CD8-positive, alpha-beta memory T cell (primary cell): ENCODE results near the gene CCDC167. TPM values are rescaled to one million over a fixed set of nuclear protein-coding genes. Genes with fewer than 3 reads are reported as not detected.

Source experiments
- CTCF ChIA-PET: fragments of 350-600 bp; sonication (Branson Sonifier 250); formaldehyde crosslinking; loops from one replicate; lab custom pipeline; 2021; ENCODE audit warnings: antibody characterized with exemption; lab: Charles Lee
- POLR2A ChIA-PET: fragments of 350-600 bp; sonication (Branson Sonifier 250); formaldehyde crosslinking; loops from one replicate; lab custom pipeline; 2021; ENCODE audit warnings: antibody characterized with exemption; lab: Charles Lee
- DNase-seq, 5 donors: peaks; one replicate each; pipeline versions ENCODE4 v3.0.0 to v3.0.0-alpha.2; 2020 to 2022; ENCODE audit warnings: mixed read lengths in 1 of 5
- H3K27ac ChIP-seq: one replicate; pipeline ENCODE4 v1.7.0; 2013; ENCODE audit warnings: low read depth, mild to moderate bottlenecking, low read length, moderate library complexity
- H3K27me3 ChIP-seq: 2 replicates; pipeline ENCODE4 v1.7.0; 2013; ENCODE audit warnings: low read length, mild to moderate bottlenecking; ENCODE audit not compliant: insufficient read depth, poor library complexity, severe bottlenecking
- H3K36me3 ChIP-seq: 2 replicates; pipeline ENCODE4 v1.7.0; 2013; ENCODE audit warnings: mild to moderate bottlenecking, low read length, moderate library complexity; ENCODE audit not compliant: insufficient read depth
- H3K4me1 ChIP-seq: 2 replicates; pipeline ENCODE4 v1.7.0; 2013; ENCODE audit warnings: mild to moderate bottlenecking, low read length, moderate library complexity; ENCODE audit not compliant: insufficient read depth
- H3K4me3 ChIP-seq: 2 replicates; pipeline ENCODE4 v1.7.0; 2013; ENCODE audit warnings: mild to moderate bottlenecking, low read length
- H3K9me3 ChIP-seq: 2 replicates; pipeline ENCODE4 v1.7.0; 2013; ENCODE audit warnings: mild to moderate bottlenecking, low read length
- H3K27ac Mint-ChIP-seq, 8 donors: one replicate each; pipeline ENCODE4 v1.8.0; 2020 to 2021; ENCODE audit warnings: mixed read lengths in 8 of 8, mild to moderate bottlenecking in 6 of 8, inconsistent platforms in 3 of 8, moderate library complexity in 3 of 8
- H3K27me3 Mint-ChIP-seq, 2 donors: one replicate each; pipeline ENCODE4 v1.8.0; 2020 to 2021; ENCODE audit warnings: mixed read lengths in 2 of 2, mild to moderate bottlenecking in 1 of 2, moderate library complexity in 1 of 2
- H3K36me3 Mint-ChIP-seq, 3 donors: one replicate each; pipeline ENCODE4 v1.8.0; 2020 to 2021; ENCODE audit warnings: mixed read lengths in 3 of 3, inconsistent platforms in 1 of 3, mild to moderate bottlenecking in 1 of 3
- H3K4me1 Mint-ChIP-seq, 3 donors: one replicate each; pipeline ENCODE4 v1.8.0; 2020 to 2021; ENCODE audit warnings: mixed read lengths in 3 of 3, inconsistent platforms in 1 of 3, mild to moderate bottlenecking in 1 of 3
- H3K4me3 Mint-ChIP-seq, 7 donors: one replicate each; pipeline ENCODE4 v1.8.0; 2020 to 2021; ENCODE audit warnings: mixed read lengths in 7 of 7, mild to moderate bottlenecking in 6 of 7, moderate library complexity in 4 of 7, inconsistent platforms in 2 of 7
- H3K9me3 Mint-ChIP-seq, 5 donors: one replicate each; pipeline ENCODE4 v1.8.0; 2020 to 2022; ENCODE audit warnings: mixed read lengths in 5 of 5, mild to moderate bottlenecking in 3 of 5, moderate library complexity in 2 of 5, inconsistent platforms in 1 of 5
- polyA plus RNA-seq: library from polyadenylated mRNA; unstranded; fragments of 300-500 nt; fragmentation: Illumina TruSeq; gene quantifications from one replicate; pipeline ENCODE4 v1.2.3, GENCODE V29; 2021
- total RNA-seq, 2 experiments: library from RNA; stranded (reverse); gene quantifications; one replicate each; pipeline ENCODE4 v1.2.3, GENCODE V29; 2021

The CCDC167 gene
- total RNA-seq (10 to 100 TPM; 79.5 to 86.3 TPM), polyA plus RNA-seq (181 TPM)

DNA sequence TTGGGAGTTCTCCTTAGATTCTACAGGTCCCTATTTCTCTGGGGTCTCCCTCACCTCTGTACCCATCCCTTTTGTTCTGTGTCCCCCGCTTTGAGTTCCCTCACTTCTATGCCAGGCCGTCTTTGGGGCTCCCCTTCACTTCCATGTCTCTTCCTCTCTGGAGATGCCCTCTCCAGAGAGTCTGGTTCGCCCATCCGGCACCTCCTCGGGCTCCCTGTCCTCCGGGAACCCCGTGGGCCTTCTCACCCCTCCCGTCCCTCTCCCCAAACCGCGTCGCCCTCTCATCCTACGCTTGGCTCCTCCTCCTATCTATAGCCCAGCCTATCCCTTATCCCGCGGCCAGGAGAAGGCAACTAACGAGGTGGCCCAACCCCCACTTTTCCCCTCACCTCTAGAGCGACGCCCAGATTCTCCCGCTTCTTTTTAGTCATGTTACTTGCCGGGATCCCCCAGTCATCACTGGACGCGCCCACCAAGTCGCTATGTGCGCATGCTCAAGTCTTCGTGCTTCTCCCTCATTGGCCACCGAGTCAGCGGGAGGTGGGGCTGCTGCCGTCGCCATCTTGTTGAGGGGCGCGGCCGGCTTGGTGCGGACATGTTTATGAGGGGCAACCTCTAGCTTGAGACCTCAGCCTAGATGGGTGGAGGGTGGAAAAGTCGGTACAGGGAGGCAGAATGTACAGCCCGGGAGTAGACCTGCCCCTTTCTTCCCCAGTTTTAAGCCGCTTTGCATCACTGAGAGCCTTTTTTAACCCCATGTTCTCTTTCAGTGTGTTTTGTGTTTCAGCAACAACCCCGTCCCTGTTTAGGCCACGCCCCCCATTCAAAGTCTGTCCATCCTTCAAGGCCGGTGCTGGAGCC lies at the start of gene CCDC167:
Gene CCDC167, minus strand, starts transcription at position 461 of the 861 bp plus-strand sequence. Its CDS starts 30 bp downstream, at position 431.
- Mint-ChIP-seq H3K4me3 (peak within 1 kb of the TSS; percentile 93 to 100 (median 97)), H3K27ac (peak within 1 kb of the TSS; percentile 97 to 100 (median 100)), H3K27me3 (no peaks in the 10 kb centered on the region), H3K36me3 (peaks cover 0 to 12% (median 2%) of the 10 kb centered on the region in 3 donors), H3K9me3 (no peaks in the 10 kb centered on the region), H3K4me1 (peaks cover 72 to 99% (median 94%) of the 10 kb centered on the region in 3 donors)
- peak; percentile 93 to 98 (median 95) for DNase-seq
- Histone ChIP-seq H3K27me3 (no peaks in the 10 kb centered on the region), H3K36me3 (no peaks in the 10 kb centered on the region), H3K4me3 (peak within 1 kb of the TSS; percentile 89), H3K9me3 (no peaks in the 10 kb centered on the region), H3K4me1 (peaks cover 71% of the 10 kb centered on the region), H3K27ac (peak within 1 kb of the TSS; percentile 93)
- CTCF ChIA-PET, result interaction anchor here (1.0 to 7.2 kb wide), 4 partner anchors 12 to 66 kb away, joined by 3 to 65 read pairs (median 20); no protein-coding TSS in a partner anchor
- POLR2A ChIA-PET, result interaction anchor here (0.6 to 1.3 kb wide), 4 partner anchors 9 to 17 kb away, joined by 3 to 11 read pairs (median 6); no protein-coding TSS in a partner anchor

GRCh38 chr6:37549154-37549553 lies 49.5 kb upstream of the CCDC167 start:
- no peak for DNase-seq
- H3K36me3 Mint-ChIP-seq, result no peaks in the 10 kb centered on the region

DNA sequence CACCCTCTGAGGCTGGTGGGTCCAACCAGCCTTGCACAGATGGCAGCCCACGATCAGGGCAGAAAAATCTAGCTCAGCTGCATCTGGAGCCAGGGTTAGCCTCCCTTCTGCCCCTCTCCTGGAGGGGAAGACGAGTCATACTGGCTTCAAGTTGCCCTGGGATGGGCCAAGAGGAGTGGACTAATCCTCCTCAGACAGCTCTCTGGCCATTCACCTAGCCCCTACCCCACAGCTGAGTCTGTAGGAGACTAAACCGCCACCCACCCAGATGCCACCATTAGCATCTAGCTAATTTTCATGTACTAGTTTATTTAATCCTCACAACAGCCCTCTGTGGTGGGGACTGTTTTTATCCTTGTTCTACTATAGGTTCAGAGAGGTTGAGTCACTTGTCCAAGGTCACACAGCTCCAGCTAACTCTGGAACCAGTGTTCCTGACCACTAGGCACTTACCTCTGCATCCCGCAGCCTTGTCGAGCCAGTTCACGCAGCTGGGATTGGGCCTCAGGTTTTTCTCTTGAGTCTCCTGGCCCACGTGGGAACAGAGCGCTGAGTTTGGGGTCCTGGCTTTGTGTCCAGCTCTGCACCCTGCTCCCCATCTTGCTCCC lies 48.5 kb upstream of the CCDC167 start:
- Mint-ChIP-seq H3K4me3 (peak overlapping the region in 3 of 7 donors; percentile 23 to 74 (median 70)), H3K27me3 (peaks cover 0 to 4% of the 10 kb centered on the region in 2 donors), H3K36me3 (no peaks in the 10 kb centered on the region), H3K9me3 (no peaks in the 10 kb centered on the region), H3K27ac (peak overlapping the region; percentile 86 to 98 (median 94)), H3K4me1 (peaks cover 19 to 49% (median 47%) of the 10 kb centered on the region in 3 donors)
- H3K4me1 ChIP-seq, result peaks cover 24% of the 10 kb centered on the region
- ChIA-PET POLR2A (interaction anchor here (1.9 kb wide), 1 partner anchor 41 kb away, joined by 8 read pairs; no protein-coding TSS in a partner anchor), CTCF (interaction anchor here (0.6 to 2.8 kb wide), 14 partner anchors 10 to 167 kb away, joined by 3 to 11 read pairs (median 4); partner anchors contain the start of gene CCDC167)
- H3K27me3 ChIP-seq, result no peaks in the 10 kb centered on the region
- no peaks in the 10 kb centered on the region for H3K36me3 ChIP-seq
- H3K4me3 ChIP-seq, result no peak overlapping the region
- DNase-seq, result no peak
- H3K27ac ChIP-seq, result no peak overlapping the region
- no peaks in the 10 kb centered on the region for H3K9me3 ChIP-seq

More at GRCh38 chr6:37549154-37549553, 49.5 kb upstream of the CCDC167 start:
- Mint-ChIP-seq H3K9me3 (no peaks in the 10 kb centered on the region), H3K27ac (peak overlapping the region in 6 of 8 donors; percentile 58 to 94 (median 74)), H3K27me3 (peaks cover 0 to 7% of the 10 kb centered on the region in 2 donors), H3K4me1 (peaks cover 24 to 59% (median 56%) of the 10 kb centered on the region in 3 donors), H3K4me3 (no peak overlapping the region)
- H3K27ac ChIP-seq, result no peak overlapping the region
- no peaks in the 10 kb centered on the region for H3K9me3 ChIP-seq
- no peak overlapping the region for H3K4me3 ChIP-seq
- ChIA-PET POLR2A (no interaction called here), CTCF (interaction anchor here (1.1 to 2.8 kb wide), 5 partner anchors 9 to 64 kb away, joined by 3 to 11 read pairs (median 3); no protein-coding TSS in a partner anchor)
- no peaks in the 10 kb centered on the region for H3K27me3 ChIP-seq
- H3K4me1 ChIP-seq, result peaks cover 24% of the 10 kb centered on the region
- no peaks in the 10 kb centered on the region for H3K36me3 ChIP-seq

DNA sequence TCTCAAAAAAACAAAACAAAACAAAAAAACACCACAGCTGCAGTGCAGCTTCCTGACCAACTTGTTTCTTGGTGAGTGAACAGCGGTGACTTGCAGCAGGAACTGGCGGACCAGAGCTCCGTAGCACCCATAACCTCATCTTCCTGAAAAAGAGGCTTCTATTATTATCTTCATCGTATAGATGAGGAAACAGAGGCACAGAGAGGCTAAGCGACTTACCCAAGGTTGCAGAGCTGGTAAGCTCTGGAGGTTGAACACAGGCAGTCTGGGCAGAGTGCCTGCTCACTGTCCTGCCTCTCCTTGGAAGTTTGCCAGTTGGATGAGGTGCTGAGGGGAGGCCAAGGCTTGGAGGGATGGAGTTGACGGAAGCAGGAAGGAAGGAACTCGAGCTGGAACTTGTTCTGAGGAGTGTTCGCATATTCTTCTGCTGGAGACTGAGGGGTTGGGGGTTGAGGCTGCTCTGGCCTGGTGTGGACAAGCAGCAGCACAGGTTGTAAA lies 47.9 kb upstream of the CCDC167 start:
- DNase-seq, result peak in 1 of 5 donors; percentile 54
- ChIA-PET CTCF (interaction anchor here (0.6 to 2.8 kb wide), 15 partner anchors 9 to 167 kb away, joined by 3 to 11 read pairs (median 4); partner anchors contain the start of gene CCDC167), POLR2A (interaction anchor here (0.7 to 1.9 kb wide), 4 partner anchors 12 to 45 kb away, joined by 3 to 8 read pairs (median 6); no protein-coding TSS in a partner anchor)
- H3K27me3 ChIP-seq, result no peaks in the 10 kb centered on the region
- Mint-ChIP-seq H3K4me1 (peaks cover 19 to 46% (median 44%) of the 10 kb centered on the region in 3 donors), H3K9me3 (no peaks in the 10 kb centered on the region), H3K4me3 (peak overlapping the region in 6 of 7 donors; percentile 34 to 88 (median 72)), H3K36me3 (no peaks in the 10 kb centered on the region), H3K27me3 (peaks cover 0 to 4% of the 10 kb centered on the region in 2 donors), H3K27ac (peak overlapping the region; percentile 86 to 98 (median 94))
- H3K4me3 ChIP-seq, result no peak overlapping the region
- H3K36me3 ChIP-seq, result no peaks in the 10 kb centered on the region
- peaks cover 24% of the 10 kb centered on the region for H3K4me1 ChIP-seq
- H3K27ac ChIP-seq, result no peak overlapping the region
- H3K9me3 ChIP-seq, result no peaks in the 10 kb centered on the region

DNA sequence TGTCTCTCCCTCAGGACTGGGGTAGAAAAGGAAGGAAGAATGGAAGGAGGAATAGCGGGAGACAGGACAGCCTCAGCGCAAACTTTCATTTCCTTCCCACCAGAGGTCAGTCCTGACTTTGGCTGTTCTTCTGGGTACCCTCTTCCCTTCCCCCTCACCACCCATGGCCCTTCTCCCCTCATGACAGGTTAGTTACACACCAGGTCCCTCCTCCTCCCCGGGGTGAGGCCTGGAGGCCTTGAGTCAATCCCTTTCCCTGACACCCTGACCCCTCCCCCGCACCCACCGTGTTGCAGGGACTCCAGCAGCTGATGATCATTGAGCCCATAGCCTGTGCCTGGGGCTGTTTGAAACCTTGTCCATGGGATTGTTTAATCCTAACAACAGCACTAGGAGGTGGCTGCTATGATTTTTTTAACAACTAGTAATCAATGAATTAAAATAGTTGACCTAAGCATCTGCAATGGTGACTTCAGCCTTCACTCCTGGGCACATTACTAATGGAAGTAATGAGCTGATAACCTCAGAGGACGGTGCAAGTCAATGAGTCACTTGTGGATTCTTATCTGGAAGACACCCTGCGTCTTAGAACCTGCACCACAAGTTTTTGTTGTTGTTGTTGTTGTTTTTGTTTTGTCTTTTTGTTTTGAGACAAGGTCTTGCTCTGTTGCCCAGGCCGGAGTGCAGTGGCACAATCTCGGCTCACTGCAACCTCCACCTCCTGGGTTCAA lies 46.6 kb upstream of the CCDC167 start:
- no peaks in the 10 kb centered on the region for H3K36me3 ChIP-seq
- no peak overlapping the region for H3K27ac ChIP-seq
- Mint-ChIP-seq H3K4me3 (peak overlapping the region in 3 of 7 donors; percentile 8 to 51 (median 12)), H3K27ac (peak overlapping the region in 6 of 8 donors; percentile 32 to 90 (median 68)), H3K4me1 (peaks cover 20 to 55% (median 44%) of the 10 kb centered on the region in 3 donors), H3K36me3 (no peaks in the 10 kb centered on the region), H3K9me3 (no peaks in the 10 kb centered on the region), H3K27me3 (peaks cover 0 to 6% of the 10 kb centered on the region in 2 donors)
- ChIA-PET CTCF (interaction anchor here (1.1 to 2.8 kb wide), 4 partner anchors 8 to 57 kb away, joined by 3 to 8 read pairs (median 4); no protein-coding TSS in a partner anchor), POLR2A (interaction anchor here (1.3 to 1.9 kb wide), 2 partner anchors 30 to 39 kb away, joined by 7 to 8 read pairs; no protein-coding TSS in a partner anchor)
- H3K27me3 ChIP-seq, result no peaks in the 10 kb centered on the region
- peaks cover 24% of the 10 kb centered on the region for H3K4me1 ChIP-seq
- H3K4me3 ChIP-seq, result no peak overlapping the region
- H3K9me3 ChIP-seq, result no peaks in the 10 kb centered on the region
- DNase-seq, result no peak

- CTCF ChIA-PET, result interaction anchor here (1.4 kb wide), 2 partner anchors 19 to 21 kb away, joined by 3 to 5 read pairs; no protein-coding TSS in a partner anchor
- POLR2A ChIA-PET, result no interaction called here
- Histone ChIP-seq H3K27me3 (no peaks in the 10 kb centered on the region), H3K4me3 (no peak overlapping the region), H3K27ac (no peak overlapping the region), H3K9me3 (no peaks in the 10 kb centered on the region), H3K36me3 (no peaks in the 10 kb centered on the region), H3K4me1 (peaks cover 24% of the 10 kb centered on the region)
- Mint-ChIP-seq H3K27ac (peak overlapping the region in 6 of 8 donors; percentile 26 to 91 (median 63)), H3K9me3 (no peaks in the 10 kb centered on the region), H3K36me3 (no peaks in the 10 kb centered on the region), H3K4me1 (peaks cover 20 to 70% (median 42%) of the 10 kb centered on the region in 3 donors), H3K27me3 (peaks cover 0 to 6% of the 10 kb centered on the region in 2 donors), H3K4me3 (no peak overlapping the region)
- DNase-seq, result no peak
These were observed 44.8 kb upstream of the CCDC167 start for GRCh38 chr6:37544530-37544929.

DNA sequence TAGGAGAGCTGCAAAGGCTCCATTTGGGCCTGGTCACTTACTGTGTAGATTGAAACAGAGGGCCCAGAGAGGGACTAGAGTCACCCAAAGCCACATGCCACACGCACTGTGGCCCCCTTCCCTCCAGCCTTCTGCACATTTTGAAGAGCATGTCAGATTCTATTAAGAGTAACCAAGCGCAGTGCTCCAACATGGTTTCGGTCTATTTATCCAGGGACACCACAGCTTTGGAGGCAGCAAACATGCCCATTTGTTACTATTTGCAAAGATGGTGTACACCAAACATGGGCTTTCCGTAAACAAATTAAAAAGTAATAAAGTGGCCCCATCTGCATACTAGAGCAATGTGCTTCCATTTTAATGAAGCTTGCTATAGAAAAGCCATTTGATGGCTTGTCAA lies 43.7 kb upstream of the CCDC167 start:
- no peak overlapping the region for H3K4me3 Mint-ChIP-seq
- CTCF ChIA-PET, result interaction anchor here (1.4 kb wide), 1 partner anchor 18 kb away, joined by 5 read pairs; no protein-coding TSS in a partner anchor
- POLR2A ChIA-PET, result no interaction called here

More for the DNA sequence above, 43.7 kb upstream of the CCDC167 start:
- H3K36me3 ChIP-seq, result no peaks in the 10 kb centered on the region
- H3K9me3 Mint-ChIP-seq, result no peaks in the 10 kb centered on the region
- no peaks in the 10 kb centered on the region for H3K9me3 ChIP-seq
- no peak overlapping the region for H3K4me3 ChIP-seq
- H3K27me3 ChIP-seq, result no peaks in the 10 kb centered on the region
- no peak overlapping the region for H3K27ac ChIP-seq
- peaks cover 22 to 59% (median 32%) of the 10 kb centered on the region in 3 donors for H3K4me1 Mint-ChIP-seq
- peaks cover 0 to 6% of the 10 kb centered on the region in 2 donors for H3K27me3 Mint-ChIP-seq
- no peak for DNase-seq
- no peaks in the 10 kb centered on the region for H3K36me3 Mint-ChIP-seq
- peaks cover 24% of the 10 kb centered on the region for H3K4me1 ChIP-seq
- peak overlapping the region in 2 of 8 donors; percentile 56 to 87 for H3K27ac Mint-ChIP-seq
